Measurements from ENCODE around the gene STON2. TPM values are rescaled to one million over a fixed set of nuclear protein-coding genes. Genes with fewer than 3 reads are reported as not detected.

The STON2 gene
- total RNA-seq, 1 experiment from 2014 or later, result 0.36 TPM

GRCh38 chr14:81273961-81274575 is 126.1 kb downstream of the STON2 start:
- H3K27ac ChIP-seq (ENCODE audit: low read length), result no peak overlapping the region
- TF ChIP-seq REST (IDR thresholded peaks at IDR 0.05; ENCODE audit: insufficient read depth in 1 of 2, low read depth in 2 of 2, low read length in 1 of 2), result no peak
- TF ChIP-seq SIN3A (IDR thresholded peaks at IDR 0.05; ENCODE audit: borderline replicate concordance, insufficient read depth, low read depth, low read length), result no peak
- TF ChIP-seq TCF7L2 (IDR thresholded peaks at IDR 0.05; ENCODE audit: low read depth, low read length), result no peak
- no peak for TF ChIP-seq CTCF (IDR thresholded peaks at IDR 0.05)
- TF ChIP-seq POLR2AphosphoS5 (IDR thresholded peaks at IDR 0.05; ENCODE audit: low read depth, low read length), result no peak
- in situ Hi-C loops (cut with HindIII; ENCODE audit: low pct_unique_long_range_greater_than_20kb, low sequenced_read_pairs) (no loop called here), intact Hi-C loops (cut with micrococcal nuclease; ENCODE audit: unreplicated experiment) (no loop called here)
- ChIA-PET CTCF (no interaction called here), POLR2A (no interaction called here)
- no peak for DNase-seq (ENCODE audit: low read depth, low spot score)
- no TSS peak for BruUV-seq (replicated peaks)
- no peaks in the 10 kb centered on the region for H3K4me1 ChIP-seq (ENCODE audit: control insufficient read depth, insufficient read depth, low read length)
- H3K9me3 ChIP-seq (ENCODE audit: control insufficient read depth, insufficient read depth, low read depth, low read length), result no peaks in the 10 kb centered on the region
- no peak overlapping the region for H3K4me3 ChIP-seq (ENCODE audit: low read depth in 2 of 2, low read length in 2 of 2)
- H3K27me3 ChIP-seq (ENCODE audit: control insufficient read depth, insufficient read depth, low read length), result no peaks in the 10 kb centered on the region
- ATAC-seq, result no peak
- H3K36me3 ChIP-seq (ENCODE audit: control insufficient read depth, insufficient read depth, low read length), result no peaks in the 10 kb centered on the region

GRCh38 chr14:81273521-81273920 is 126.6 kb downstream of the STON2 start:
- POLR2A ChIA-PET, result no interaction called here
- in situ Hi-C loops (cut with HindIII; ENCODE audit: low pct_unique_long_range_greater_than_20kb, low sequenced_read_pairs), result no loop called here
- Histone ChIP-seq H3K27ac (ENCODE audit: low read length) (no peak overlapping the region), H3K36me3 (ENCODE audit: control insufficient read depth, insufficient read depth, low read length) (no peaks in the 10 kb centered on the region), H3K4me1 (ENCODE audit: control insufficient read depth, insufficient read depth, low read length) (no peaks in the 10 kb centered on the region), H3K9me3 (ENCODE audit: control insufficient read depth, insufficient read depth, low read depth, low read length) (no peaks in the 10 kb centered on the region), H3K27me3 (ENCODE audit: control insufficient read depth, insufficient read depth, low read length) (no peaks in the 10 kb centered on the region), H3K4me3 (ENCODE audit: low read depth in 2 of 2, low read length in 2 of 2) (no peak overlapping the region)
- TF ChIP-seq REST (IDR thresholded peaks at IDR 0.05; ENCODE audit: insufficient read depth in 1 of 2, low read depth in 2 of 2, low read length in 1 of 2), result no peak
- no peak for TF ChIP-seq TCF7L2 (IDR thresholded peaks at IDR 0.05; ENCODE audit: low read depth, low read length)
- no peak for TF ChIP-seq CTCF (IDR thresholded peaks at IDR 0.05)
- no peak for TF ChIP-seq SIN3A (IDR thresholded peaks at IDR 0.05; ENCODE audit: borderline replicate concordance, insufficient read depth, low read depth, low read length)
- TF ChIP-seq POLR2AphosphoS5 (IDR thresholded peaks at IDR 0.05; ENCODE audit: low read depth, low read length), result no peak
- intact Hi-C loops (cut with micrococcal nuclease; ENCODE audit: unreplicated experiment), result no loop called here
- ATAC-seq (no peak), DNase-seq (ENCODE audit: low read depth, low spot score) (no peak)
- CTCF ChIA-PET, result no interaction called here
- BruUV-seq (replicated peaks), result no TSS peak
